Central memory CD8-positive, alpha-beta T cell (primary cell): ENCODE results near the gene PF4V1.

Source experiments
- ATAC-seq: fragments of 150-1000 bp; cut with Tn5 transposase; replicated peaks from 2 replicates; pipeline ENCODE4 v1.10.0; 2022; ENCODE audit warnings: mild to moderate bottlenecking, moderate FRiP score, moderate number of reproducible peaks; ENCODE audit not compliant: poor library complexity, severe bottlenecking; ENCODE audit errors: extremely low read depth
- DNase-seq, 2 donors: peaks; one replicate each; pipeline ENCODE4 v3.0.0; 2021; ENCODE audit warnings: low spot score in 2 of 2
- H3K27ac Mint-ChIP-seq: one replicate; pipeline ENCODE4 v1.8.0; 2022; ENCODE audit warnings: low read depth, mild to moderate bottlenecking, moderate library complexity, mixed read lengths
- H3K27me3 Mint-ChIP-seq: one replicate; pipeline ENCODE4 v1.8.0; 2022; ENCODE audit warnings: mixed read lengths
- H3K36me3 Mint-ChIP-seq: one replicate; pipeline ENCODE4 v1.8.0; 2022; ENCODE audit warnings: mild to moderate bottlenecking, moderate library complexity, mixed read lengths; ENCODE audit not compliant: insufficient read depth
- H3K4me1 Mint-ChIP-seq: one replicate; pipeline ENCODE4 v1.8.0; 2022; ENCODE audit warnings: mixed read lengths
- H3K4me3 Mint-ChIP-seq: one replicate; pipeline ENCODE4 v1.8.0; 2022; ENCODE audit warnings: mild to moderate bottlenecking, moderate library complexity, mixed read lengths
- H3K9me3 Mint-ChIP-seq: one replicate; pipeline ENCODE4 v1.8.0; 2022; ENCODE audit warnings: mixed read lengths

Gene PF4V1, protein sequence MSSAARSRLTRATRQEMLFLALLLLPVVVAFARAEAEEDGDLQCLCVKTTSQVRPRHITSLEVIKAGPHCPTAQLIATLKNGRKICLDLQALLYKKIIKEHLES

DNA sequence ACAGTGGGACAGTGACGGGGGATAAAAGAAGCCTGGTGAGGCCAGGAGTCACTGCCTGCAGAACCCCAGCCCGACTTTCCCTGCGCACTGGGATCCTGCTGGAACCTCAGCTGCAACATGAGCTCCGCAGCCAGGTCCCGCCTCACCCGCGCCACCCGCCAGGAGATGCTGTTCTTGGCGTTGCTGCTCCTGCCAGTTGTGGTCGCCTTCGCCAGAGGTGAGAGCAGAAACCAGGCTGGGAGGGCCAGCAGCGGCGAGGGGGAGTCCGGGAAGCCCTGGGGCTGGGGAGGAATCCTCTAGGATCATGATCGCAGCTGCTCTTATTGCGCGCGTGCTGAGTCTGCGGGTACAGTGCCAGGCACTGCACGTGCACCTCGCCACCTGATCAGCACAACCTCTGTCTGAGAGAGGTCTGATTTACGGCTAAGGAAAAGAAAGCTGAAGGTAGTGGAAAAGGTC is at the start of gene PF4V1:
PF4V1 (plus strand) TSS at position 51 of the 459 bp plus-strand sequence; CDS start at position 118, 67 bp downstream.
- ATAC-seq, result no peak
- Mint-ChIP-seq H3K9me3 (peaks cover 4% of the 10 kb centered on the region), H3K27ac (no peak within 1 kb of the TSS)

DNA sequence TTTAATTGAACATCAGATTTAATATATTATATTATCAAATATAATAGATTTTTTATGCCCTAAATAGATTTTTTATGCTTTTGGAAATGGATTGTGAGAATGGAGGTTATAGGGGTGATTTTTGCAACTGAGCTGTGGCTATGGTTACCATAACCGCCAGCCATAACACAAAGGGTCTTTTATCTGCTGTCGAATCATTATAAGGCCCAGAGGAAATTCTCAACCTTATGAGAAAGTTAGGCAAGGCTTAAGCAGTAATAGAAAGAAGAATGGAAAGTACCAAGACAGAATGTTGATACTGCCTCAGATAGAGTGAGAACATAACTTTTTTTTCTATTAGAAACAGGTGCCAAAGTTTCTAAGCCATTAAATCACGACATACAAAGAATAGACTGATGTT is 42.9 kb upstream of the PF4V1 start:
- Mint-ChIP-seq H3K36me3 (no peaks in the 10 kb centered on the region), H3K27ac (no peak overlapping the region), H3K27me3 (no peaks in the 10 kb centered on the region), H3K4me1 (no peaks in the 10 kb centered on the region), H3K4me3 (no peak overlapping the region), H3K9me3 (peaks cover 16% of the 10 kb centered on the region)
- DNase-seq (no peak), ATAC-seq (no peak)

More for the DNA sequence above, at the start of gene PF4V1:
- Mint-ChIP-seq H3K4me3 (no peak within 1 kb of the TSS), H3K36me3 (no peaks in the 10 kb centered on the region), H3K4me1 (no peaks in the 10 kb centered on the region), H3K27me3 (no peaks in the 10 kb centered on the region)
- DNase-seq, result no peak

DNA sequence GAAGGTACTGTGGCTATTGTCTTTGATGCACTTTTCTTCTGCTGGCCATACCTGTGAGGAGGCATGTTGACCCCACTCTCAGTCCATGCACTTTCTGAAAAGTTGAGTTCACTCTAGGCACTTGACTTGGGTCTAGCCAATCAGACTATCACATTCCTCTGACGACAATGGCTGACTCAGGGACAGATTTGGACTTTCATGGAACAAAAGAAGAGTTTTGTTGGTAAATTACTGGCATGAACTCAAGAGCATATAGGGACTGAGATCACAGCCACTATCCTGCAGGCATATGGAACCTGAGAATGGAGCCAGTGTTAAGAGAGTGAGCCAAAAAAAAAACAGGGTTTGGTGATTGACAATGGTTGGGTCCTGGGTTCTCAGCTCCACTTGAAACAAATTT is 41.3 kb upstream of the PF4V1 start:
- H3K27me3 Mint-ChIP-seq, result no peaks in the 10 kb centered on the region
- no peak for ATAC-seq

DNA sequence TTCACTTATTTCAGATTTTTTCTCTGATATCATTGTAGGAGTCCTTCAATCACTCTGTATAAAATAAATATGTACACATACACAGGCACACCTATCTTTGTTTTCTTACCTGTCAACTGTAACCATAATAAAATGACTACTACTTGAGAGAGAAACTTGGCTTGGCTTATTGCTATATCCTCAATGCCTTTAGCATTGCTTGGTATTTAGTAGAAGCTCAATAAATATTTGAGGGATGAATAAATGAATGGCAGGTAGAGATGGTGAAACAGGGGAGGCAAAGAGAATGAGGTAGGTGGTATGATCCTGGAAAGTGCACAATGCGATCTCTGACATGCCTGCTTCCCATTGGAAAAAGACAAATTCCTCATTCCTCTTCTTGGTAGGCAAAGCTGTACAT is 38.4 kb upstream of the PF4V1 start:
- no peak overlapping the region for H3K27ac Mint-ChIP-seq
- DNase-seq (no peak), ATAC-seq (no peak)
- H3K36me3 Mint-ChIP-seq, result no peaks in the 10 kb centered on the region
- H3K4me1 Mint-ChIP-seq, result no peaks in the 10 kb centered on the region
- H3K27me3 Mint-ChIP-seq, result no peaks in the 10 kb centered on the region
- no peak overlapping the region for H3K4me3 Mint-ChIP-seq
- H3K9me3 Mint-ChIP-seq, result peaks cover 26% of the 10 kb centered on the region

More for the DNA sequence above, 41.3 kb upstream of the PF4V1 start:
- Mint-ChIP-seq H3K27ac (no peak overlapping the region), H3K4me1 (no peaks in the 10 kb centered on the region), H3K9me3 (peaks cover 17% of the 10 kb centered on the region), H3K4me3 (no peak overlapping the region), H3K36me3 (no peaks in the 10 kb centered on the region)
- DNase-seq, result no peak

DNA sequence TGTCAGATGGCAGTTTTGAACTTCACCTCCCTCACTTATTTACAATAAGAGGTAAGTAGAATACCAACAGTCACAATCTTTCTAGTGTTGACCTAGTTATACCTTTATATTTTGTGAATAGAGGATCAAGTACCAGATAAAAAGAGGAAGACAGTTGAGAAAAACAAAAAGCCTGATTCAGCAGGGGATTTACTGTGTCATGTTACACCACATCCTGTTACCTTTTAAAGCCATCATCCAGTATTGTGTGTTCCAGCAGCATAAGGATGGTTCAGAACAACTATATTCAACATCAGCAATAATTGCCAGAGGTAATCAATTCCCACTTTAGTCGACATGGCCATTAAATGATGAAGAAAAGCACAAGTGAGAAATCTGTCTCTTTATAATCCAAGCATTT is 38.0 kb upstream of the PF4V1 start:
- no peak for ATAC-seq
- no peak overlapping the region for H3K27ac Mint-ChIP-seq
- no peak for DNase-seq
- H3K4me3 Mint-ChIP-seq, result no peak overlapping the region
- H3K27me3 Mint-ChIP-seq, result no peaks in the 10 kb centered on the region
- H3K4me1 Mint-ChIP-seq, result no peaks in the 10 kb centered on the region
- peaks cover 26% of the 10 kb centered on the region for H3K9me3 Mint-ChIP-seq
- no peaks in the 10 kb centered on the region for H3K36me3 Mint-ChIP-seq

DNA sequence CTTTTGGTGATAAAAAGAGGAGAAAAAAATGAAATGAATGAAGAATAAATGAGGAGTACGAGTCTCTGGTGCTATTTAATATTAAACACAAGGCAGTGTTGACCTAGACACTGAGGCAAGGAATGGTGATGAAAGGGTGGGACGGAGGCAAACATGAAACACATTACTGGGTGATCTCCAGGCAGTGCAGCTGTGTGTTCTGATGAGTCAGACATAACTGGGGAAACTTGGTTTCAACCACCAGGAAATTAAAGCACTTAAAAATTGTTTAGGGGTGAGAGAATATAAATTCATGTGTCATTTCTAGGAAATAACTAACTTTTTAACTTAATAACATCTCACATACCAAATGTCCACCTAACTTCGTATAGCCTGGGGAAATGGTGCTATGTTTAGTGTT is 36.3 kb upstream of the PF4V1 start:
- DNase-seq (no peak), ATAC-seq (no peak)
- Mint-ChIP-seq H3K27me3 (no peaks in the 10 kb centered on the region), H3K27ac (no peak overlapping the region), H3K36me3 (no peaks in the 10 kb centered on the region), H3K4me1 (no peaks in the 10 kb centered on the region), H3K9me3 (peaks cover 26% of the 10 kb centered on the region), H3K4me3 (no peak overlapping the region)

DNA sequence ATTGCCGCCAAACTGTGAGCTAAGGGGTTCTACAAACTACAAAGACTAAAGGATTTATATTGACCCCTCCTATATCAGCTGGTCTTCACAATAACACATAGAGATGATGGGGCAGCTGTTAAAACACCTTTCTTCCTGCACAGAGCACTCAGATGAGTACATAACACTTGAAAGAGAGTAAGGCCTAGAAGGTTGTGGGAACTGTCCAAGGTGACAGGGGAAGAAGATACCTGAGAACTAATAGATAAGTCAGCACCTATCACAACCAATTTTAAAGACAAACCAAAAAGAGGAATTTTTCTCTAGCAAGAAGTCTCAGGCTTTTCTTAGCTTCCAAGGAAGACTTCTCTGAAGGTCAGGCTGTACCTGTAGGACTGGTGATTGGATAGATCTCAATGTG is 35.8 kb upstream of the PF4V1 start:
- peaks cover 30% of the 10 kb centered on the region for H3K9me3 Mint-ChIP-seq
- no peaks in the 10 kb centered on the region for H3K36me3 Mint-ChIP-seq
- DNase-seq (no peak), ATAC-seq (no peak)
- no peak overlapping the region for H3K4me3 Mint-ChIP-seq
- no peaks in the 10 kb centered on the region for H3K27me3 Mint-ChIP-seq
- H3K27ac Mint-ChIP-seq, result no peak overlapping the region
- no peaks in the 10 kb centered on the region for H3K4me1 Mint-ChIP-seq

DNA sequence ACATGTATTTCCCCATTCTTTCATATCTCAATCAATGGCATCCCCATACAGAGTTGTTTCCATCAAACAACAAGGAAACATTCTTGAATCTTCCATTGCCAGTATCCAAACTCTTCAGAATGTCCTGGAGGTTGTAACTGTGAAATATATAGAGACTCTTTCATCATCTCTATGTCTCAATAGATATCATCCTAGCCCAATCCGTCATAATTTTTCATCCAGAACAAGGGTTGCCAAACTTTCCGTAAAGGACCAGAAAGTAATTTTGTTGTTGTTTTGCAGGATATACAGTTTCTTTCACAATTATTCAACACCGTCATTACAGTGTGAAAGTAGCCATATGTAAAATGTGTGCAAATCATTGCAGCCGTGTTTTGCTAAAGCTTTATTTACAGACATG is 31.8 kb upstream of the PF4V1 start:
- no peaks in the 10 kb centered on the region for H3K4me1 Mint-ChIP-seq
- ATAC-seq (no peak), DNase-seq (no peak)
- no peak overlapping the region for H3K27ac Mint-ChIP-seq
- peaks cover 2% of the 10 kb centered on the region for H3K36me3 Mint-ChIP-seq
- H3K4me3 Mint-ChIP-seq, result no peak overlapping the region
- H3K9me3 Mint-ChIP-seq, result peaks cover 21% of the 10 kb centered on the region
- no peaks in the 10 kb centered on the region for H3K27me3 Mint-ChIP-seq

DNA sequence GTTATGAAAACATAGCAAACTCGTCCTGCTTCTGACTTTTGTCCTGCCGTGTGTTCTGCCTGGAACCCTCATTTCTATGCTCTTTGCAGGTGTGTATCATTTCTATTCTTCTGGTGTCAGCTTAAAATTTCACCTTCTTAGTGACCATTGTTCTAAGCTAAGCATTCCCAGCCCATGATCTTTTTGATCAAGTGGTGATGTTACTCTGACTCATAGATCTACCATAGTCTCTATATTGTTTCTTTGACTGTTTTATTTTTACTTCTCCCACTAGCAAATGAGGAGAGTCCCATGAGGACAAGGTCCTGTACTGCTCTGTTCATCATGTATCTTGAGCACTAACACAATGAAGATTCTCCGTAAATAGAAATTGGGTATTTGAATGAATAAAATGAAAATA is 30.7 kb upstream of the PF4V1 start:
- DNase-seq (no peak), ATAC-seq (no peak)
- Mint-ChIP-seq H3K4me3 (no peak overlapping the region), H3K9me3 (peaks cover 14% of the 10 kb centered on the region), H3K27ac (no peak overlapping the region), H3K36me3 (peaks cover 2% of the 10 kb centered on the region), H3K4me1 (no peaks in the 10 kb centered on the region), H3K27me3 (no peaks in the 10 kb centered on the region)

DNA sequence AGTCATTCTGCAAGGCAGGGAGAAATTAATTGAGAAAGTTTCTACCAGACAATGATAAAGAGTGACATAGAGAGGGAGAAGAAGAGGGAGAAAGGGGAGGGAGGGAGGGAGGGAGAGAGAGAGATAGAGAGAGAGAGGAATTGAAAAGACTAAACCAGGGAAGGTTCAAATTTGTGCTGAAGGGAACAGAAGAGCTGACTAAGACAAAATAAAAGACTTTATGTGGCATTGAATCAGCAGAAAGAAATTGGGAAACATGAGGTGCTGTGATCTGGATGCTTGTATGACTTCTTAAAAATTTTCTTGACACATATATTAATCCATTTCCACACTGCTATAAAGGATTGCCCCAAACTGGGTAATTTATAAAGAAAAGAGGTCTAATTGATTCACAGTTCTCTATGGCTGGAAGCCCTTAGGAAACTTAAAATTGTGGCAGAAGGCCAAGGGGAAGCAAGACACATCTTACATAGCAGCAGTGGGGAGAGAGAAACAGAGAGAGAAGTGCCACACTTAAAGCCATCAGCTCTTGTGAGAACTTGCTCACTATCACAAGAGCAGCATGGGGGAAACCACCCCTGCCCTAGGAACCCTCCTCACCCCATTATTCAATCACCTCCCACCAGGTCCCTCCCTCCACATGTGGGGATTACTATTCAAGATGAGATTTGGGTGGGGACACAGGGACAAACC is 30.1 kb upstream of the PF4V1 start:
- no peak overlapping the region for H3K27ac Mint-ChIP-seq
- peaks cover 9% of the 10 kb centered on the region for H3K9me3 Mint-ChIP-seq
- no peaks in the 10 kb centered on the region for H3K4me1 Mint-ChIP-seq
- peaks cover 2% of the 10 kb centered on the region for H3K36me3 Mint-ChIP-seq
- H3K27me3 Mint-ChIP-seq, result no peaks in the 10 kb centered on the region
- no peak overlapping the region for H3K4me3 Mint-ChIP-seq
- DNase-seq (no peak), ATAC-seq (no peak)

DNA sequence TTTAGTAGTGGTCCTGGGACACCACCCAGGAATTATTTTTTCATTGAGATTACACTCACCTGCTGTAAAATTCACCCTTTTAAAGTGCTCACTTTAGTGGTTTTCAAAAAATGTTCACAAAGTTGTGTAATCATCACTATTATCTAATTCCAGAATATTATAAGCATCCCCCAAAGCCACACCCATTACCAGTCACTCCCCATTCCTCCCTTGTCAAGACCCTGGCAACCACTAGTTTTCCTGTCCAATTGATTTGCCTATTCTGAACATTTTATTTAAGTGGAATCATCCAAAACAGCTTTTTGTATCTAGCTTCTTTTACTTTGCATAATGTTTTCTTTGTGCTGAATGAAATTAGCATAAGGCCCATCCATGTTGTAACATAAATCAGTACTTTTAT is 29.3 kb upstream of the PF4V1 start:
- Mint-ChIP-seq H3K36me3 (peaks cover 2% of the 10 kb centered on the region), H3K4me3 (no peak overlapping the region), H3K4me1 (no peaks in the 10 kb centered on the region), H3K27ac (no peak overlapping the region), H3K27me3 (no peaks in the 10 kb centered on the region), H3K9me3 (peaks cover 7% of the 10 kb centered on the region)
- ATAC-seq (no peak), DNase-seq (no peak)

DNA sequence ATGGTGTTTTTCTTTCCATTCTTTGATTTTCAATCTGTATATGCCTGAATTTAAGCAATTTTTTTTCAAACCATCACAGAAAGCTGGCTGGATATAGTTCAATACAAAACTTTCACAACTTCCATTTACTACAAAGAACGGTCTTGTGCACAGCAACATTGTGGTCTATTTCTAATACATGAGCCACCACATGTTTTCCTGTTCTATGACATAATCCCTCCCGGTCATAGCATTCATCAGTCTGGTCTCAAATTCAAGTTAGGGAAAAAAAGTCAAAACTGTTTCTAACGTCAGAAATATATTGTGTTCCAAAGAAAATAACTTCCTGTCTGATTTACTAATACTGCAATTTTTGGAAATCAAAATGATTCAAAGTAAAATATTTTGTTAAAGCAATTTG is 24.1 kb upstream of the PF4V1 start:
- Mint-ChIP-seq H3K36me3 (peaks cover 2% of the 10 kb centered on the region), H3K4me3 (no peak overlapping the region), H3K4me1 (no peaks in the 10 kb centered on the region), H3K27me3 (no peaks in the 10 kb centered on the region), H3K27ac (no peak overlapping the region), H3K9me3 (no peaks in the 10 kb centered on the region)
- ATAC-seq (no peak), DNase-seq (no peak)

DNA sequence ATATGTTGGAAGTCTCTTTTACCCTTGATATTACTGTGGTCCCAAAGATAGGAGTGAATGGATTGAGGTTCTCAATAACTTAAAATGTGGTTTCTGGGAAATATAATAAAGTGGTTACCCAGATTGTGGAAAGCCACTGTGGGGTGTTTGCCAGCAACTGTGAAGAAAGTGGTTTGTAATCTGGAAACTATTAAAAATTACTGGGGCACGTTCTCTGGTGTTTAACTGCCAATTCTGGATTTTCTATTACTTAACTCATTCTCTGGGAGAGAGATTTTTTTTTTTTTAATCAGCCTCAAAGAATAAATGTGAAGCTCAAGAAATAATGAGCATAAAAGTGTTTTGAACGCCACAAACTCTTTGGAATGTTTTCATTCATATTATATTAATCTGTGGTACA is 21.5 kb upstream of the PF4V1 start:
- Mint-ChIP-seq H3K4me3 (no peak overlapping the region), H3K27ac (no peak overlapping the region), H3K9me3 (no peaks in the 10 kb centered on the region), H3K36me3 (no peaks in the 10 kb centered on the region), H3K4me1 (no peaks in the 10 kb centered on the region), H3K27me3 (no peaks in the 10 kb centered on the region)
- no peak for DNase-seq
- ATAC-seq, result no peak
